Glomerular visceral epithelial cell (primary cell): ENCODE data around the gene PLSCR5.

Experiments
- DNase-seq: peaks from one replicate; pipeline ENCODE4 v3.0.0-alpha.2; 2016; ENCODE audit errors: extremely low spot score

PLSCR5 gene

DNA sequence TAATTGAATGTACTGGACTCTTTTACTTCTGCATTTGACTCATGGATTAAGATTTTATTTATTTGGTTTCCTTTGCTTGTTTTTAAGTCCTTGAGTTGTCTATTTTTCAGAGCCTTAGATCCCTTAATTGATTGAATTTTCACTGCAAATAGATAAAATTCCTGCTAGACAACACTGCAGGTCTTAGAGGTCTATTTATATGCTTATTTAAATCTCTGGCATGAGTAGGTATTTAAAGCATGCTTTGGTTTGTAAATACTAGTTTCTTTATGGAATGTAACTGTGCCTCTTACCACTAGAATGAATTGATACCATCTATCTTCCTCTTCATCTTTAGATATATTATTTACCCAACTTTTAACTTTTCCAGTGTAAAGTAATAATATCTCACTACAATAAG is 20.0 kb downstream of the PLSCR5 start:
- DNase-seq = no peak

DNA sequence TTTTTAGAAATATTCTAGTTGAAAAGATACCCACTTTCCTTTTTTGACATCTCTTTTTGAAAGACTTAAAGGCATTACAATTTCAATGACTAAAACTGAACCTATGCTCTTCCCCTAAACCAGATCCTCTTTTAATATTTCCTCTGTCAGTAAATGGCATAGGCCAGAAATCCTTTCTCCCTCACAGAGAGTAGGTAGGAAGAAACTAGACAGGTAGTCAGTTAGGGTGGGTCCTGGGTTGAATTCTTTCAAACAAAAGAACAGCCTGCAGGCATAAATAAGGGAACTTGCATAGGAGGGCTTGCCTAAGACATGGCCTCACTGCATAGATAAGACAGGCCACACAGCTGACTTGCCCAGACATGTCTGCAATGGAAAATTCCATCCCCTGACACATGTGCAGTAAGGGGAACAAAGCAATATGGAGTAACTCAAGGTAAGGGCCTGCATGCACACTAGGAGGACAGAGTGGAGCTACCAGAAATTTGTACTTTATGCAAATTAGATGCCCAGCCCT is 23.1 kb downstream of the PLSCR5 start:
- DNase-seq = no peak

DNA sequence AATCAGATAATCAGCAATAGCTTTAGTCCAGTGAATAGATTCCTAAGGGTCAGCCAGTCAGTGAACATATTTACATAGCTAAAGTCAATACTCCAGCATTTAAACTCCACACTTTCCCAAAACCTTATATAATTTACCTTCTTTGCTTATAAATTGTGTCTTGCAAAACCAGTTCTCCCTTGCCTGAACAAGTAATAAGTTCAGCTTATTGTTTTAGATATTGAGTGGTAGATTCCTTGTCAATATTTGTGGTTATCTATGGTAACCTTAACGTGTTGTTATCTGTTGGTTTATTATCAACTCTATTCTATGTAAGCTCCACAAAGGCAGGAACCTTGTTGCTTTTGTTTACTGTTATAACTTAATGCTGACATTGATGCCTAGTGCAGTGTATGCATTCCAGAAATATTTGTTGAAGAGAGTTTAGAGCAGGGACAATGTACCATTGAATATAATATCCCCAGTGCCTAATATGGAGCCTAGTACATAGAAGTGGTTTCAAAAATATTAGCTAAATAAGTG is 24.0 kb downstream of the PLSCR5 start:
- DNase-seq = no peak

DNA sequence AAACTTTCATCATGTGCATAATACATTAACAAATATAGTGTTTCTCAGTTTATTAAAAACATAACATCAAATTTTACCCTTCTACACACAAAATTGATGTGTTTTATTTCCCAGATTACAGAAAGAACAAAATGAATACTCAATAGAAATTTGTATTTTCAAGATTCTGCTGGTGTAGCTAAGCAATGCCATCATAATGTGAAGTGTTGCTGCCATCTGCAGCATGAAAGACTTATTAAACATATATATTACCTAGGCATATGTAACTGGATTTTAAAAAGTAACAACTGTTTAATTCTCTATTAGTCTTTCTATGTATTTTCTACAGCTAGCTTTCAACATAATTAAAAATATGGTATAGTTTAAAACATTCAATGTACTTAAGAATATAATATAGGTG is 27.5 kb downstream of the PLSCR5 start:
- peak; percentile 53 for DNase-seq

DNA sequence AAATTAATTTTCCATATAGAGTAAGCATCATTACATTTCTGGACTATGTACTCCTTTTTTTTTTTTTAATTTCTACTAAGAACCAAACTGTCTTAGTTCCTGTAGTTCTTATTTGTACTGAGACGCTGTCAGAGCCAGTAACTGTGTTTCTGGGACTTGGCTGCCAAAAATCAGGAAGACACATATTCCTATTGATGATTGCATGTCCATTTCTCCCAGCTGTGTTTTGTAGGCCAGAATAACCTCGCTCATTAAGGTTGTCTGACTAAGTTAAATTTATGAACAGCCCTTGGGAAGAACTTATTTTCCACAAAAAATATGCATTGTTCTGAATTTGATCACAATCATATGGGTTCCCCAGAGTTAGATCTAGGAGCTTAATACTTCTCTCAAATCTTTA is 29.5 kb downstream of the PLSCR5 start:
- DNase-seq = no peak

DNA sequence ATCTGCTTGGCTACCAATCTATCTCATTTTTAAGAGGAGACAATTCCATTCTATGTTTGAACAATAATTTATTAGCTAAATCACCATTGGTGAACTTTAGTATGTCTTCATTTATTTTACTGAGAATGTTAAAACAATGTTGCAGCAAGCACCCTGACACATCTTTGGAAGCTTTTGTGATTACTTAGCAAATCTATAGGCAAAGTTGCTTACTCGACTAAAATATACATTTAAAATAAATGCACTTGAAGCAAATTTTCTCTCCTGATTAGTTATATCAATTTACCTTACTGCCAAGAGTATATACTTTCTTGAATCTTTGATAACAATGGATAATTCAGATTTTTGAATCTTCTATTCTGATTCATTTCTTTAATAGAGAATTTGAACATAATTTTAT is 31.0 kb downstream of the PLSCR5 start:
- DNase-seq = no peak

DNA sequence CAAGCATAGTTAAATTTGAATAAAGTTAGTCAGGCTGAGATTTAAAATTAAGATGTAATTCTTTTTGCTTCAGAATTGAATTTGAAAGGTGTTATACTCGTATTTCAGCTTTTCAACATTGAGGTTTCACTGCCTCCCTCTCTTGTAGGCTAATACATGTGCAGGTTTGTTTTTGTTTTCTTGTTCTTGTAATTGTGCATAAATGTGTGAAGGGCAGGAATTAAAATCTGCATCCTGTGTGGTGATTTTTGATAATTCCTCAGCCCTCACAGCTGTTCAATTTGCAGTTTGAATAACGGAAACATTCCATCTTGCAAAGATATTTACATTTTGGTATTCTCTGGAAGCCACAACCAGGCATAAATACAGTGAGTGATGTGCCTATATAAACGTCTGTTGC is 35.8 kb downstream of the PLSCR5 start:
- DNase-seq = no peak

DNA sequence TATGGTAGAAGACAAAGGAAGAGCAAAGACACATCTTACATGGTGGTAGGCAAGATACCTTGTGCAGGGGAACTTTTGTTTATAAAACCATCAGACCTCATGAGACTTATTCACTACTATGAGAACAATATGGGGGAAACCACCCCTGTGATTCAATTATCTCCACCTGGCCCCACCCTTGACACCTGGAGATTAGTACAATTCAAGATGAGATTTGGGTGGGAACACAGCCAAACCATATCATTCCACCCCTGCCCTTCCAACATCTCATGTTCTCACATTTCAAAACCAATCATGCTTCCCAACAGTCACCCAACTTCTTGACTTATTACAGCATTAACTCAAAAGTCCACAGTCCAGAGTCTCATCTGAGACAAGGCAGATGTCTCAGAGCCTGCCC is 39.0 kb downstream of the PLSCR5 start:
- no peak for DNase-seq

DNA sequence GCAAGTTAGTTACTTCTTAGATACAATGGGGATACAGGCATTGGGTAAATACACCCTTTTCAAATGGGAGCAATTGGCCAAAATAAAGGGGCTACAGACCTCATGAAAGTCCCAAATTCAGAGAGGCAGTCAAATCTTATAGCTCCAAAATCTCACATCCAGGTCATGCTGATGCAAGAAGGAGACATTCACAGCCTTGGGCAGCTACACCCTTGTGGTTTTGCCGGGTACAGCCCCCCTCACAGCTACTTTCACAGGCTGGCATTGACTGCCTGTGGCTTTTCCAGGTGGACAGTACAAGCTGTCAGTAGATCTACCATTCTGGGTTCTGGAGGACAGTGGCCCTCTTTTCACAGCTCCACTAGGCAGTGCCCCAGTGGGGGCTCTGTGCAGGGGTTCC is 43.3 kb downstream of the PLSCR5 start:
- DNase-seq = no peak

DNA sequence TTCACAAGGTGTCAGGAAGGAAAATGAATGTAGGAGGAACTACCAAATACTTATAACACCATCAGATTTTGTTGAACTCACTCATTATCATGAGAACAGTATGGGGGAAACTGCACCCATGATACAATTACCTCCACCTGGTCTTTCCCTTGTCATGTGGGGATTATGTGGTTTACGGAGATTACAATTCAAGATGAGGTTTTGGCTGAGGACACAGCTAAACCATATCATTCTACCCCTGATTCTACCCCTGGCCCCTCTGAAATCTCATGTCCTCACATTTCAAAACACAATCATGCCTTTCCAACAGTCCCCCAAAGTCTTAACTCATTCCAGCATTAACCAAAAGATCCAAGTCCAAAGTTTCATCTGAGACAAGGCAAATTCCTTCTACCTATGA is 43.7 kb downstream of the PLSCR5 start:
- no peak for DNase-seq

DNA sequence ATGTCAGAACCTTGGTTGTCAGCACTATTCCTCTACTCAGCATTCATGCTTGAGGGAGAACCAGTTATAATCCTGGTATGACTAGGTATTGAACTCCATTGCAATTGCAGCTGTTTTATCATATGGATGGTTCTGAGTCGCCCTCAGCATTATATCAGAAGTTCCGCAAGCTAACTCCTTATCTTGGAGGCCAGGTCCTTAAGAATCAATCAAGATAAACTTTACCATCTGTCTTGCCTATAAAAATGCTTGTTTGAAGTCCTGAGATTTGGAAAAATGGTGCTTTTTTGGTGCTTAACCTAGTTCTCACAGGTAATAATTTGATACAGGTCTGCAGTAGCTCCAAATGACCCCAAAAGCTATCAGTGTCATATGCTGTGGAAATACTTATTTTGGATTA is 44.5 kb downstream of the PLSCR5 start:
- DNase-seq = no peak

DNA sequence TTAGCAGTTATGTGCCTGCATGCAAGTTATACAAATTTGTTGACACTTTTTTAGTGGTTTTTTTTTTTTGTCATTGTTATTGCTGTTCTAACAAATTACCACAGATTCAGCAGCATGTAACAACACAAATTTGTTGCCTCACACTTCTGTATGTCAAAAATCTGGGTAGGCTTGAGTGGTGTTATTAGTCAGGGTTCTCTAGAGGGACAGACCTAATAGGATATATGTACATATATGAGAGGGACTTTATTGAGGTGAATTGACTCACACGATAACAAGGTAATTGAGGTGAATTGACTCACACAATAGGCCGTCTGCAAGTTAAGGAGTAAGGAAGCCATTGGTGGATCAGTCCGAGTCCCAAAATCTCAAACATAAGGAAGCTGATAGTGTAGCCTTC is 45.8 kb downstream of the PLSCR5 start:
- DNase-seq = no peak

DNA sequence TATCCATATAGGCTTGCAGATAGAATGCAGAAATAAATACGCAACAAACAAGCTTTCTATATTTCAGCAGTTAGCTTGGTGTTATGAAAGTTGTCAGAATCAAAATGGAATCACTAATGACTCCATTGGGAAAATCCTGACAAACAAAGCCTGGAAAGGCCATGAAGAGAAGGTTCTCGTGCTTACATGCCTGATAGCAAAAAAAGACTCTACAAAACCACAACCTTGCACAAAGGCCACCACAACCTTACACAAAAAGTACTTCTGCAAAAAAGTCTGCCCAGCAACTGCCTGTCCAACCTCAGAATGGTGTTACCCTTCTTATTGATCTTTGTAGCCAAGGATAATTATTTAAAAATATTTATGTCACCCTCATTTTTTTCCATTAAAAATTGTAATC is 46.4 kb downstream of the PLSCR5 start:
- DNase-seq = no peak

DNA sequence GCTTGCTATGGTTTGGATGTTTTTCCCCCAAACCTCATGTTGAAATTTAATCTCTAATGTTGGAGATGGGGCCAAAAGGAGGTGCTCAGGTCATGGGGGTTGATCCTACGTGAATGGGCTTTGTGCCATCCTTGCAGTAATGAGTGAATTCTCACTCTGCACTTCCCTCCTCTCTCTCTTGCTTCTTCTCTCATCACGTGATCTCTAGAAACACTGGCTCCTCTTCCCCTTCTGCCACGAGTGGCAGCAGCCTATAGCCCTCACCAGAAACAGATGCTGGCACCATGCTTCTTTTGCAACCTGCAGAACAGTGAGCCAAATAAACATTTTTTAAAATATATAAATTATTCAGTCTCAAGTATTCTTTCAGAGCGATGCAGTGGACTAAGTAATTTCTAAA is 47.4 kb downstream of the PLSCR5 start:
- no peak for DNase-seq

DNA sequence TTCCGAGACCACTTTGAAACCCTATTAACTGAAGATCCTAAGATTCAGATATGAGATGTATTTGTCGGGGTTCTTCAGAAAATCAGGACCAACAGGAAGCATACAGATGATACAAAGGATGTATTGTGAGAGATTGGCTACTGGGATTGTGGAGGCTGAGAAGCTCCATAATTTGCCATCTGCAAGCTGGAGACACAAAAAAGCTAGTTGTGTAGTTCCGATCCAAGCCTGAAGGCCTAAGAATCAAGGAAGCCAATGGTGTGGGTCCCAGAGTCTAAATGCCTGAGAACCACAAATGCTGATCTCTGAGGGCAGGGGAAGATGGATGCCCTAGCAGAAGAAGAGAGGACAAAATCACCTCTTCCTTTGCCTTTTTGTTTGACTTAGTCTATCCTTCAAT is 49.8 kb downstream of the PLSCR5 start:
- DNase-seq = no peak

DNA sequence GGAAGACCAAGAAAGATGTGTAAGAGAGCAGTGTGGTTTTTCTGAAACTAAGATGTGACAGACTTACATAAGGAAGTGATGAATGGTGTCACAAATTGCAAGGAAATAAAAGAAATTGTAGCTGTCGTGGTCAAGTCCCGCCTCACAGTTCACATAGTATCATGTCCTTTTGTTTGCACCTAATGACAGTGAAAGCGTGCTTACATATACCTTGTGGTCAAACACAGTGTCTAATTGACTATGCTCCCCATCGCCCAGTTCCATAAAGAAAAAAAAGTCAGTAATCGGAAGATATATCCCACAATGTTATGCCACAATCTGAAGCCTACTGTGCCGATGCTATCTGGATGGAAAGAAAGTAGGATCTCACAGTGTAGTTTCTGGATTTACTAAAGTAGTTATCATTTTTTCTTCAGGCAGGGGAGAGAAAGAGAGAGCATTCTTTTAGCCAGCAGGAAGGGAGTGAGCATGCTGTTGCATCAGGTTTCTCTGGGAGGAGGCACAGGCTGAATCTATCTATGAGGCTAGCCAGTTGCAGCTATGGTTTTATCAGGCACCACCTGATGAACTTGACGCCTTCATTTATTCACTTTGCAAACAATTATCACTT is 50.9 kb downstream of the PLSCR5 start:
- DNase-seq = no peak

DNA sequence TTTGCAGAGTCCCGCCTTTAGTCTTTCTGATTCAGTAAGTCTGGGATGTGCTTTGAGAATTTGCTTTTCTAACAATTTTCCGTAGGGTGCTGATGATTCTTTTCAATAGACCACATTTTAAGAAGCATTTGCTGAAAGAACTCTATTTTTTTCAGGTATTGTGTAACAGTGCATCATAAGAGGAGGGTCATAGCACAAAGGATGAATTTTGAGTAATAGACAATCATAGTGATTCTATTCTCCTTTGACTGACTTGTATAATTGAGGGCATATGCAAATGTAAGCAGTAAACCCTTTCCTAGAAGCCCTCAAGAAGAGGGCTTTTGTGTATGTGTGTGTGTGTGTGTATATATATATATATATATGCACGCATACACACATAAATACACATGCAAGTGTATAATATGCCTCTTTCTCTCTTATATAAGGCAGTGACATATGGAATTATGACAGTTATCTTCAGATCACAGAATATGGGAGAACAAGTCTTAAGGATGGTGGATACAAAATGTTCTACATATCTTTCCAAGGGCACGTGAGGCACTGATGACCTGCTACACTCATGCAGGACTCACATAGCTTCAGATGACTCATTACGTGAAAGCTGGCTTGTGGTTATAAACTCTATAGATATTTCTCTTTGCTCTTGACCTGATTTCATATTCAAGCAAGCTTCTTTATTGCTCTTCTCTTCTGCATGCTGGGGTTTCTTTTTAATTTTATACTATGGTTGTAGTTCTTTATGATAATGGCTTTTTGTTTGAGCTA is 54.2 kb downstream of the PLSCR5 start:
- DNase-seq = peak; percentile 70

DNA sequence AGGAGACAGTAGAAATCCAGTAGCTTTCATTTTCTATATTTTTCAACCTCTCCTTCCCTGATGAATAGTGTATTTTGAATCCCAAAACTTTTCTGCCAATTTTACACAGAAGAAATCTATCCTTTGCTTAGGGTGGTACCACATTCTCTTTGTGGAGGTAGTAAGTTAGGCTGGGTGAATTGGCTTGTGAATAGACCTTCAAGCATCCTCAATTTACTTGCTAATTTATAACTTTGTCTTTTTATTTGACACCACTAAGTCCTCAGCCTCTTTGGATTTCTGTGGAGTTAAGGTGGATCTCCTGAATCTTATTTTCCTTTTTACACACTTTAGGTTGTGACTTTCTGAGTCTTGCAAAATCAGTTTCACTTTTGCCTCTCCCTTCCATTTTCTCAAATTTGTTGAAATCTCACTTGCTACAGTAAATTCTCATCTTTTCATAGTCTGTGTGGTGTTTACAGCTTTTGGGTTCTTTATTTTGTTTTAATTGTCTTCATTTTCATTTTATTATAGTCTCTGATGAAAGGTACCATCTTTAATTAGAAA is 55.0 kb downstream of the PLSCR5 start:
- no peak for DNase-seq

DNA sequence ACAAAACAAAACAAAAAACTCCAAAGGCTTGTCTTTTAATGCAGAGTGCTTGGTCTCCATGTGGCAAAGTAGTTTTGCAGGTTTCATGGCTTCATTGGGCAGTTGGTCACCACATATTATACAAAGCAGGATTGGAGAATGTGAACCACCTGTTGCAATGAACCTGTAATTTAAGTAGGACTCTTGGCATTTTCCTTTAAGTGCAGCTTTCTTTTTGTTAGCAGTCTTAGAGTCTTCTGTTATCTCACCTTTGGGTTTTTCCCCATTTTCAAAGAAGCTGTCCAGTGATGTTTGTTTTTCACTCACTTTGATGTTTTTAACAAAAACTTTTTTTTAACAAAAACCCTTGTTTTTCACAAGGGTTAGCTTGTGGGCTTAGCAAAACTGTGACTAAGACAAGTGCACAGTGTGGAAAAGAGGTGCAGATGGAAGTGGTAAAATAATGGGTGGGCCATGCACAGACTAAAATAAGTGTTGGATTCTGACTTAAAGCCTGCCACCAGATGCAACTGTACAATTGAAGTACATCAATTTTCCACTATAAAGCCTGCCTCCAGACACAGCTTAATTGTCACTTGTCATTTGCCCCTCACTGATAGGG is 57.8 kb downstream of the PLSCR5 start:
- DNase-seq = no peak

DNA sequence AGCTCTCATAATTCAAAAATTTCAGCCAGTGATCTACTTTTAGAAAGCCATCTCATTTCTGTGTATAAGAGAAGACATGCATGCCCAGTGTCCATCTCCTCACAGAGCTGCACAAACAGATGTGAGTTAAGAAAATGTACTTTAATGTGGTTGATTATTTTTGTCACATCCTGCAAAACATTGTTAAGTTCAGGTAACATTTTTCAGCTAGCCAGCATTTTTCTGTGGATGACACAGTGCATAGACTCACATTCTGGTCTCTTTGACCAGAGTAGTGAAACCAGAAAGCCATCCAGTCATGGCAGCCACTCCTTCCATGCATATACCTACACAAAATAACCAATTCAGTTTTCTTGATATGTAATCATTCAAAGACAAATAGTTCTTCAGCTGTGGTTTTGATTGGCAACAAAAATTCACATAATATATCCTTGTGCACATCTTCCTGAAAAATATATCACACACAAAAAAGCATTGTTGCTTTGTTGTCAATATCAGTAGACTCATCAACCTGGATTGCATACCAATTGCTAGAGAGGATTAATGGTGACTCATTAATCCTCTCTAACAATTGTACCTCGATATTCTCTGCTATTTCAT is 58.7 kb downstream of the PLSCR5 start:
- no peak for DNase-seq

DNA sequence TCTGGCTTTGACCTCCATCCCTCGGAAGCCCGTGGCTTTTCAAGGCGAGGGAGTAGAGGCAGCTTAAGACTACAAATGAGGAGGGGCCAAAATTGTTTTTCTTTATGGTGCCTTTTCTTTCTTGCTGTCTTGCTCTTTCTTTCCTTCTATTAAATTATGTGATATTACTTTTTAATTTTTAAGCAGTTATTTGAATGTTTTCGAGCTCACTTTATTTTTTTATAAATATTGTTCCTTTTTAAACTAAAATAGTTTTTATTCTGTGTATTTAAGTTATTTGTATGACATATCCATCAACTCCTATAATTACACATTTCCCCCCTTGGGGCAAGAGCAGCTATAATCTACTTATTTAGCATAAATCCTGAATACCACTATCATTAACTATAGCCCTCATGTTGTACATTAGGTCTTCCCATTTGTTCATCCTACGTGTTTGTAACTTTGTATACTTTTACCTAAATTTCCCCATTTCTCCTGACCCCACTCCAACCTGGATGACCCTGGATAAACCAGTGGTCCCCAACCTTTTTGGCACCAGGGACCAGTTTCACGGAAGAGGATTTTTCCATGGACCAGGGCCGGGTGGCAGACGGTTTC is 60.1 kb downstream of the PLSCR5 start:
- no peak for DNase-seq
